ENCODE results near the gene TSPO2. TPM values are rescaled to one million over a fixed set of nuclear protein-coding genes. Genes with fewer than 3 reads are reported as not detected.

The TSPO2 gene
- total and polyA plus RNA-seq, 2 of the 13 experiments (the other 11 are each of a cell fraction or from before 2014, with no cell fraction given) = 0.55 TPM; not detected in 1

DNA sequence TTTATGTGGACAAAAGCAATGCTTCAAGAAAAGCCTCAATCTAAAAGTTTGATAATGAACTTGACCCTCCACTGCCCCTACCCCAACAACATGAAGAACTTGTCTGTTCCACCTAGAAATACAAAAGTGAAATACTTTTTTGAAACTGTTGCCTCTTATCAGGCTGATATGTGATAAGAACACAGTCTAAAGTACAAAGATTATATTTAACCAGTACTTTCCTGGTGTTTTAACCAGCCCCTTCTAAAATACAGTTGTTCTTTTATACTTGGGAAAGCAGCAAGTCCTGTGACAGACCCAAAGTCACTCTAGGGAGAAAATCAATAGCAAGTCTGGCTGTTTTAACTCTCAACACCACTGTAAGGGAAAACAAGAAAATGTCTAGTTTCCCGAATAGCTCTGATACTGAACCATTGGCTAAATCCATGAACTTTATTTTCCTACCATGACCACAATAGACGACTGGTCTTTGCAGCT, 23.3 kb downstream of the TSPO2 start (continued):
- TF ChIP-seq, protein P1, sequence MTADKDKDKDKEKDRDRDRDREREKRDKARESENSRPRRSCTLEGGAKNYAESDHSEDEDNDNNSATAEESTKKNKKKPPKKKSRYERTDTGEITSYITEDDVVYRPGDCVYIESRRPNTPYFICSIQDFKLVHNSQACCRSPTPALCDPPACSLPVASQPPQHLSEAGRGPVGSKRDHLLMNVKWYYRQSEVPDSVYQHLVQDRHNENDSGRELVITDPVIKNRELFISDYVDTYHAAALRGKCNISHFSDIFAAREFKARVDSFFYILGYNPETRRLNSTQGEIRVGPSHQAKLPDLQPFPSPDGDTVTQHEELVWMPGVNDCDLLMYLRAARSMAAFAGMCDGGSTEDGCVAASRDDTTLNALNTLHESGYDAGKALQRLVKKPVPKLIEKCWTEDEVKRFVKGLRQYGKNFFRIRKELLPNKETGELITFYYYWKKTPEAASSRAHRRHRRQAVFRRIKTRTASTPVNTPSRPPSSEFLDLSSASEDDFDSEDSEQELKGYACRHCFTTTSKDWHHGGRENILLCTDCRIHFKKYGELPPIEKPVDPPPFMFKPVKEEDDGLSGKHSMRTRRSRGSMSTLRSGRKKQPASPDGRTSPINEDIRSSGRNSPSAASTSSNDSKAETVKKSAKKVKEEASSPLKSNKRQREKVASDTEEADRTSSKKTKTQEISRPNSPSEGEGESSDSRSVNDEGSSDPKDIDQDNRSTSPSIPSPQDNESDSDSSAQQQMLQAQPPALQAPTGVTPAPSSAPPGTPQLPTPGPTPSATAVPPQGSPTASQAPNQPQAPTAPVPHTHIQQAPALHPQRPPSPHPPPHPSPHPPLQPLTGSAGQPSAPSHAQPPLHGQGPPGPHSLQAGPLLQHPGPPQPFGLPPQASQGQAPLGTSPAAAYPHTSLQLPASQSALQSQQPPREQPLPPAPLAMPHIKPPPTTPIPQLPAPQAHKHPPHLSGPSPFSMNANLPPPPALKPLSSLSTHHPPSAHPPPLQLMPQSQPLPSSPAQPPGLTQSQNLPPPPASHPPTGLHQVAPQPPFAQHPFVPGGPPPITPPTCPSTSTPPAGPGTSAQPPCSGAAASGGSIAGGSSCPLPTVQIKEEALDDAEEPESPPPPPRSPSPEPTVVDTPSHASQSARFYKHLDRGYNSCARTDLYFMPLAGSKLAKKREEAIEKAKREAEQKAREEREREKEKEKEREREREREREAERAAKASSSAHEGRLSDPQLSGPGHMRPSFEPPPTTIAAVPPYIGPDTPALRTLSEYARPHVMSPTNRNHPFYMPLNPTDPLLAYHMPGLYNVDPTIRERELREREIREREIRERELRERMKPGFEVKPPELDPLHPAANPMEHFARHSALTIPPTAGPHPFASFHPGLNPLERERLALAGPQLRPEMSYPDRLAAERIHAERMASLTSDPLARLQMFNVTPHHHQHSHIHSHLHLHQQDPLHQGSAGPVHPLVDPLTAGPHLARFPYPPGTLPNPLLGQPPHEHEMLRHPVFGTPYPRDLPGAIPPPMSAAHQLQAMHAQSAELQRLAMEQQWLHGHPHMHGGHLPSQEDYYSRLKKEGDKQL (CRISPR knock-in tag; IDR thresholded peaks at IDR 0.05; ENCODE audit: low read depth) = peak; percentile 68; the same call in 1 of the 2 replicates
- TF ChIP-seq, protein P2, sequence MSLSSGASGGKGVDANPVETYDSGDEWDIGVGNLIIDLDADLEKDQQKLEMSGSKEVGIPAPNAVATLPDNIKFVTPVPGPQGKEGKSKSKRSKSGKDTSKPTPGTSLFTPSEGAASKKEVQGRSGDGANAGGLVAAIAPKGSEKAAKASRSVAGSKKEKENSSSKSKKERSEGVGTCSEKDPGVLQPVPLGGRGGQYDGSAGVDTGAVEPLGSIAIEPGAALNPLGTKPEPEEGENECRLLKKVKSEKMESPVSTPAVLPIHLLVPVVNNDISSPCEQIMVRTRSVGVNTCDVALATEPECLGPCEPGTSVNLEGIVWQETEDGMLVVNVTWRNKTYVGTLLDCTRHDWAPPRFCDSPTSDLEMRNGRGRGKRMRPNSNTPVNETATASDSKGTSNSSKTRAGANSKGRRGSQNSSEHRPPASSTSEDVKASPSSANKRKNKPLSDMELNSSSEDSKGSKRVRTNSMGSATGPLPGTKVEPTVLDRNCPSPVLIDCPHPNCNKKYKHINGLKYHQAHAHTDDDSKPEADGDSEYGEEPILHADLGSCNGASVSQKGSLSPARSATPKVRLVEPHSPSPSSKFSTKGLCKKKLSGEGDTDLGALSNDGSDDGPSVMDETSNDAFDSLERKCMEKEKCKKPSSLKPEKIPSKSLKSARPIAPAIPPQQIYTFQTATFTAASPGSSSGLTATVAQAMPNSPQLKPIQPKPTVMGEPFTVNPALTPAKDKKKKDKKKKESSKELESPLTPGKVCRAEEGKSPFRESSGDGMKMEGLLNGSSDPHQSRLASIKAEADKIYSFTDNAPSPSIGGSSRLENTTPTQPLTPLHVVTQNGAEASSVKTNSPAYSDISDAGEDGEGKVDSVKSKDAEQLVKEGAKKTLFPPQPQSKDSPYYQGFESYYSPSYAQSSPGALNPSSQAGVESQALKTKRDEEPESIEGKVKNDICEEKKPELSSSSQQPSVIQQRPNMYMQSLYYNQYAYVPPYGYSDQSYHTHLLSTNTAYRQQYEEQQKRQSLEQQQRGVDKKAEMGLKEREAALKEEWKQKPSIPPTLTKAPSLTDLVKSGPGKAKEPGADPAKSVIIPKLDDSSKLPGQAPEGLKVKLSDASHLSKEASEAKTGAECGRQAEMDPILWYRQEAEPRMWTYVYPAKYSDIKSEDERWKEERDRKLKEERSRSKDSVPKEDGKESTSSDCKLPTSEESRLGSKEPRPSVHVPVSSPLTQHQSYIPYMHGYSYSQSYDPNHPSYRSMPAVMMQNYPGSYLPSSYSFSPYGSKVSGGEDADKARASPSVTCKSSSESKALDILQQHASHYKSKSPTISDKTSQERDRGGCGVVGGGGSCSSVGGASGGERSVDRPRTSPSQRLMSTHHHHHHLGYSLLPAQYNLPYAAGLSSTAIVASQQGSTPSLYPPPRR (CRISPR knock-in tag; IDR thresholded peaks at IDR 0.05; ENCODE audit: borderline replicate concordance) = peak; percentile 56; the same call in 1 of the 2 replicates
- TF ChIP-seq ZNF883 (CRISPR knock-in tag; IDR thresholded peaks at IDR 0.05; ENCODE audit: not compliant biosample characterization) (no peak), ATF1 (CRISPR knock-in tag; IDR thresholded peaks at IDR 0.05) (peak; percentile 66; the same call in 1 of the 2 replicates), SRSF1 (optimal IDR thresholded peaks at IDR 0.05; ENCODE audit: low read depth, low read length) (no peak), RXRA (CRISPR knock-in tag; IDR thresholded peaks at IDR 0.05) (no peak; the same call in 1 of the 2 replicates), MAZ (IDR thresholded peaks at IDR 0.05; ENCODE audit: borderline replicate concordance, low read depth, low read length) (no peak), MAZ (CRISPR knock-in tag; IDR thresholded peaks at IDR 0.05; ENCODE audit: low read depth) (no peak), KDM5A (IDR thresholded peaks at IDR 0.05; ENCODE audit: borderline replicate concordance, low read length) (no peak; the same call in 1 of the 2 replicates), CEBPB (IDR thresholded peaks at IDR 0.05; ENCODE audit: borderline replicate concordance, low read depth, low read length) (no peak), ZNF207 (IDR thresholded peaks at IDR 0.05; ENCODE audit: borderline replicate concordance) (no peak)
- TF ChIP-seq, protein P3, sequence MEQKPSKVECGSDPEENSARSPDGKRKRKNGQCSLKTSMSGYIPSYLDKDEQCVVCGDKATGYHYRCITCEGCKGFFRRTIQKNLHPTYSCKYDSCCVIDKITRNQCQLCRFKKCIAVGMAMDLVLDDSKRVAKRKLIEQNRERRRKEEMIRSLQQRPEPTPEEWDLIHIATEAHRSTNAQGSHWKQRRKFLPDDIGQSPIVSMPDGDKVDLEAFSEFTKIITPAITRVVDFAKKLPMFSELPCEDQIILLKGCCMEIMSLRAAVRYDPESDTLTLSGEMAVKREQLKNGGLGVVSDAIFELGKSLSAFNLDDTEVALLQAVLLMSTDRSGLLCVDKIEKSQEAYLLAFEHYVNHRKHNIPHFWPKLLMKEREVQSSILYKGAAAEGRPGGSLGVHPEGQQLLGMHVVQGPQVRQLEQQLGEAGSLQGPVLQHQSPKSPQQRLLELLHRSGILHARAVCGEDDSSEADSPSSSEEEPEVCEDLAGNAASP (CRISPR knock-in tag; IDR thresholded peaks at IDR 0.05; ENCODE audit: borderline replicate concordance) = peak; percentile 79; the same call in 1 of the 2 replicates
- TF ChIP-seq, protein P4, sequence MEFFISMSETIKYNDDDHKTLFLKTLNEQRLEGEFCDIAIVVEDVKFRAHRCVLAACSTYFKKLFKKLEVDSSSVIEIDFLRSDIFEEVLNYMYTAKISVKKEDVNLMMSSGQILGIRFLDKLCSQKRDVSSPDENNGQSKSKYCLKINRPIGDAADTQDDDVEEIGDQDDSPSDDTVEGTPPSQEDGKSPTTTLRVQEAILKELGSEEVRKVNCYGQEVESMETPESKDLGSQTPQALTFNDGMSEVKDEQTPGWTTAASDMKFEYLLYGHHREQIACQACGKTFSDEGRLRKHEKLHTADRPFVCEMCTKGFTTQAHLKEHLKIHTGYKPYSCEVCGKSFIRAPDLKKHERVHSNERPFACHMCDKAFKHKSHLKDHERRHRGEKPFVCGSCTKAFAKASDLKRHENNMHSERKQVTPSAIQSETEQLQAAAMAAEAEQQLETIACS (CRISPR knock-in tag; IDR thresholded peaks at IDR 0.05) = no peak

All from HepG2 (cell line).